Activated naive CD4-positive, alpha-beta T cell treated with anti-CD3 and anti-CD28 coated beads, Interleukin-2, amount 50 U/mL, for 16 hours (primary cell): ENCODE results near the gene BPIFB6.
"Not testable (repeated sequence)": the region's sequence is repeated elsewhere in the genome, so short reads cannot be mapped to it uniquely, and the experiment has no call there.

Experiments
- DNase-seq: peaks from one replicate; pipeline ENCODE4 v3.0.0-alpha.2; 2020

BPIFB6 gene

GRCh38 chr20:33030569-33030968 is 879 bp upstream of the BPIFB6 start:
- DNase-seq, result no peak

GRCh38 chr20:33032555-33032954 is 1.1 kb downstream of the BPIFB6 start:
- DNase-seq, result no peak

GRCh38 chr20:33033381-33033780 is 1.9 kb downstream of the BPIFB6 start:
- DNase-seq, result no peak

- no peak for DNase-seq
Observed at GRCh38 chr20:33034115-33034514, 2.7 kb downstream of the BPIFB6 start.

- no peak for DNase-seq
Observed at GRCh38 chr20:33034901-33035492, 3.5 kb downstream of the BPIFB6 start.

- no peak for DNase-seq
Observed at GRCh38 chr20:33037456-33037855, 6.0 kb downstream of the BPIFB6 start.

GRCh38 chr20:33038243-33038642 is 6.8 kb downstream of the BPIFB6 start:
- DNase-seq, result no peak

GRCh38 chr20:33042430-33042829 is 11.0 kb downstream of the BPIFB6 start:
- DNase-seq, result no peak

- no peak for DNase-seq
Observed at GRCh38 chr20:33042983-33043730, 11.7 kb downstream of the BPIFB6 start.

GRCh38 chr20:33043731-33044181 is 12.3 kb downstream of the BPIFB6 start:
- DNase-seq, result no peak

- not testable (repeated sequence) for DNase-seq
Observed at GRCh38 chr20:33045129-33045721, 13.8 kb downstream of the BPIFB6 start.

- no peak for DNase-seq
Observed at GRCh38 chr20:33046412-33046811, 15.0 kb downstream of the BPIFB6 start.

- DNase-seq, result no peak
Observed at GRCh38 chr20:33051333-33051732, 19.9 kb downstream of the BPIFB6 start.

- no peak for DNase-seq
Observed at GRCh38 chr20:33053291-33054106, 22.1 kb downstream of the BPIFB6 start, which contains the start of gene BPIFB3. Gene BPIFB3 (plus strand): TSS chr20:33053903. CDS start chr20:33055436, 1,533 bp downstream.

- DNase-seq, result no peak
Observed at GRCh38 chr20:33054381-33054780, 22.9 kb downstream of the BPIFB6 start.

- DNase-seq, result no peak
Observed at GRCh38 chr20:33054791-33055190, 23.3 kb downstream of the BPIFB6 start.

GRCh38 chr20:33059136-33059535 is 27.7 kb downstream of the BPIFB6 start:
- DNase-seq, result no peak

- DNase-seq, result no peak
Observed at GRCh38 chr20:33059741-33060390, 28.4 kb downstream of the BPIFB6 start.

GRCh38 chr20:33061658-33062028 is 30.2 kb downstream of the BPIFB6 start:
- no peak for DNase-seq

GRCh38 chr20:33062105-33062824 is 30.8 kb downstream of the BPIFB6 start:
- DNase-seq, result no peak

- no peak for DNase-seq
Observed at GRCh38 chr20:33062825-33063149, 31.3 kb downstream of the BPIFB6 start.

- no peak for DNase-seq
Observed at GRCh38 chr20:33063271-33063670, 31.8 kb downstream of the BPIFB6 start.
